Mesothelial cell of epicardium (in vitro differentiated cells): ENCODE data around the gene ABCC11. TPM values are rescaled to one million over a fixed set of nuclear protein-coding genes. Genes with fewer than 3 reads are reported as not detected.

ENCODE experiments used
- DNase-seq, 2 experiments: peaks; one replicate each; pipeline ENCODE4 v3.0.0; 2021; ENCODE audit warnings: low spot score in 2 of 2; ENCODE audit not compliant: unreplicated experiment in 2 of 2
- H3K27ac Mint-ChIP-seq: 2 replicates; pipeline ENCODE4 v1.8.0; 2021; ENCODE audit warnings: mixed read lengths
- H3K27me3 Mint-ChIP-seq: 2 replicates; pipeline ENCODE4 v1.8.0; 2021; ENCODE audit warnings: low read depth, mixed read lengths
- H3K36me3 Mint-ChIP-seq: 2 replicates; pipeline ENCODE4 v1.8.0; 2021; ENCODE audit warnings: mixed read lengths
- H3K4me1 Mint-ChIP-seq: 2 replicates; pipeline ENCODE4 v1.8.0; 2021; ENCODE audit warnings: mixed read lengths
- H3K4me3 Mint-ChIP-seq: 2 replicates; pipeline ENCODE4 v1.8.0; 2021; ENCODE audit warnings: mild to moderate bottlenecking, moderate library complexity, mixed read lengths
- H3K9me3 Mint-ChIP-seq: 2 replicates; pipeline ENCODE4 v1.8.0; 2021; ENCODE audit warnings: mixed read lengths
- CTCF ChIP-seq: fragments of 200-600 bp; sonication (generic); IDR thresholded peaks from one replicate; pipeline ENCODE4 v1.5.0; 2021; ENCODE audit warnings: antibody characterized with exemption; ENCODE audit not compliant: unreplicated experiment
- total RNA-seq: library from RNA; stranded (reverse); gene quantifications from 3 replicates; pipeline ENCODE4 v1.2.1, GENCODE V29; 2021

Gene ABCC11
- total RNA-seq, 1 donor from 2014 or later: 0.47 TPM

GRCh38 chr16:48118841-48119240 lies 128.5 kb downstream of the ABCC11 start:
- no peak for DNase-seq
- Mint-ChIP-seq H3K4me3 (no peak overlapping the region), H3K27me3 (peaks cover 7% of the 10 kb centered on the region), H3K9me3 (no peaks in the 10 kb centered on the region), H3K4me1 (no peaks in the 10 kb centered on the region), H3K27ac (no peak overlapping the region), H3K36me3 (no peaks in the 10 kb centered on the region)
- TF ChIP-seq CTCF: no peak

- Mint-ChIP-seq H3K27me3 (peaks cover 16% of the 10 kb centered on the region), H3K4me3 (no peak overlapping the region), H3K4me1 (no peaks in the 10 kb centered on the region), H3K9me3 (no peaks in the 10 kb centered on the region), H3K27ac (no peak overlapping the region), H3K36me3 (no peaks in the 10 kb centered on the region)
- peak; percentile 76 for TF ChIP-seq CTCF
- peak; percentile 45 to 81 for DNase-seq
These were observed 129.9 kb downstream of the ABCC11 start for GRCh38 chr16:48117217-48118105.

Other genes with a start within 250 kb of the ABCC11 start
- not detected in 3 replicates for gene ABCC12, start 91.5 kb downstream of the ABCC11 start, total RNA-seq
- gene LONP2, start 3.2 kb downstream of the ABCC11 start, total RNA-seq: 80.4 to 85.2 TPM (median 84.8 TPM) in 3 replicates
- gene SIAH1, start 137.9 kb upstream of the ABCC11 start, total RNA-seq: 41.5 to 44.0 TPM (median 43.8 TPM) in 3 replicates